Measurements from ENCODE around the gene AREG. TPM values are rescaled to one million over a fixed set of nuclear protein-coding genes. Genes with fewer than 3 reads are reported as not detected.

The AREG gene
- total RNA-seq, 1 experiment from 2014 or later = 4.5 TPM

GRCh38 chr4:74449571-74450297 is 4.8 kb downstream of the AREG start:
- intact Hi-C loops (cut with micrococcal nuclease; ENCODE audit: unreplicated experiment) = loop anchor here (2.0 to 5.0 kb wide), 4 partner anchors 75 to 173 kb away; no protein-coding TSS in a partner anchor
- TF ChIP-seq EZH2 (IDR thresholded peaks at IDR 0.05; ENCODE audit: low read depth) = no peak
- TF ChIP-seq CTCF (conservative IDR thresholded peaks at IDR 0.05) = no peak
- no TSS peak for BruUV-seq (replicated peaks)
- Histone ChIP-seq H3K4me3 (no peak overlapping the region), H4K20me1 (ENCODE audit: insufficient read depth) (no peaks in the 10 kb centered on the region), H3K9me2 (ENCODE audit: insufficient read depth) (no peaks in the 10 kb centered on the region), H3K9me3 (ENCODE audit: insufficient read depth, low read depth) (no peaks in the 10 kb centered on the region), H3K27ac (peak overlapping the region; percentile 12; the same call in 1 of the 2 replicates), H3K4me2 (no peak overlapping the region), H2AFZ (no peak overlapping the region), H3K4me1 (replicated peaks; ENCODE audit: insufficient read depth) (peaks cover 24% of the 10 kb centered on the region), H3F3A (ENCODE audit: insufficient read depth, low read depth) (no peaks in the 10 kb centered on the region), H3K79me2 (ENCODE audit: low read depth) (no peaks in the 10 kb centered on the region), H3K27me3 (ENCODE audit: insufficient read depth, low read depth) (no peaks in the 10 kb centered on the region), H3K36me3 (ENCODE audit: low read depth) (0 out of 2 replicates have a peak, but pooled peaks cover 10% of the 10 kb centered on the region)
- ChIA-PET CTCF (interaction anchor here (0.7 kb wide), 1 partner anchor 195 kb away, joined by 5 read pairs; no protein-coding TSS in a partner anchor), POLR2A (ENCODE audit: unreplicated experiment) (no interaction called here)
- peak in 1 of 2 experiments; percentile 41 for DNase-seq

GRCh38 chr4:74450298-74450683 is 5.4 kb downstream of the AREG start:
- no TSS peak for BruUV-seq (replicated peaks)
- no peak for DNase-seq
- Histone ChIP-seq H3K4me1 (replicated peaks; ENCODE audit: insufficient read depth) (peaks cover 24% of the 10 kb centered on the region), H3K4me3 (no peak overlapping the region), H3K4me2 (no peak overlapping the region), H4K20me1 (ENCODE audit: insufficient read depth) (no peaks in the 10 kb centered on the region), H3K9me3 (ENCODE audit: insufficient read depth, low read depth) (no peaks in the 10 kb centered on the region), H3K36me3 (ENCODE audit: low read depth) (0 out of 2 replicates have a peak, but pooled peaks cover 10% of the 10 kb centered on the region), H3K9me2 (ENCODE audit: insufficient read depth) (no peaks in the 10 kb centered on the region), H3K27me3 (ENCODE audit: insufficient read depth, low read depth) (no peaks in the 10 kb centered on the region), H3F3A (ENCODE audit: insufficient read depth, low read depth) (no peaks in the 10 kb centered on the region), H3K79me2 (ENCODE audit: low read depth) (no peaks in the 10 kb centered on the region), H2AFZ (no peak overlapping the region), H3K27ac (peak overlapping the region; percentile 12; the same call in 1 of the 2 replicates)
- ChIA-PET POLR2A (ENCODE audit: unreplicated experiment) (no interaction called here), CTCF (interaction anchor here (0.7 kb wide), 1 partner anchor 195 kb away, joined by 5 read pairs; no protein-coding TSS in a partner anchor)
- intact Hi-C loops (cut with micrococcal nuclease; ENCODE audit: unreplicated experiment) = loop anchor here (2.0 to 5.0 kb wide), 2 partner anchors 75 to 172 kb away; no protein-coding TSS in a partner anchor
- TF ChIP-seq CTCF (conservative IDR thresholded peaks at IDR 0.05) = no peak
- no peak for TF ChIP-seq EZH2 (IDR thresholded peaks at IDR 0.05; ENCODE audit: low read depth)

- CTCF ChIA-PET = interaction anchor here (0.6 kb wide), 1 partner anchor 38 kb away, joined by 3 read pairs; no protein-coding TSS in a partner anchor
- Histone ChIP-seq H3K27me3 (ENCODE audit: insufficient read depth, low read depth) (no peaks in the 10 kb centered on the region), H3K9me3 (ENCODE audit: insufficient read depth, low read depth) (no peaks in the 10 kb centered on the region), H3K79me2 (ENCODE audit: low read depth) (no peaks in the 10 kb centered on the region), H2AFZ (no peak overlapping the region), H3K4me2 (peak overlapping the region; percentile 6; the same call in 1 of the 2 replicates), H3K9me2 (ENCODE audit: insufficient read depth) (no peaks in the 10 kb centered on the region), H3K4me1 (replicated peaks; ENCODE audit: insufficient read depth) (peaks cover 24% of the 10 kb centered on the region), H3F3A (ENCODE audit: insufficient read depth, low read depth) (no peaks in the 10 kb centered on the region), H3K4me3 (no peak overlapping the region), H4K20me1 (ENCODE audit: insufficient read depth) (no peaks in the 10 kb centered on the region), H3K36me3 (ENCODE audit: low read depth) (0 out of 2 replicates have a peak, but pooled peaks cover 10% of the 10 kb centered on the region), H3K27ac (peak overlapping the region; percentile 63)
- POLR2A ChIA-PET (ENCODE audit: unreplicated experiment) = no interaction called here
- peak; percentile 14 to 62 for DNase-seq
- intact Hi-C loops (cut with micrococcal nuclease; ENCODE audit: unreplicated experiment) = loop anchor here (2.0 to 5.0 kb wide), 2 partner anchors 76 to 171 kb away; no protein-coding TSS in a partner anchor
- no peak for TF ChIP-seq EZH2 (IDR thresholded peaks at IDR 0.05; ENCODE audit: low read depth)
- no peak for TF ChIP-seq CTCF (conservative IDR thresholded peaks at IDR 0.05)
- BruUV-seq (replicated peaks) = no TSS peak
Measured at GRCh38 chr4:74451214-74451661, 6.3 kb downstream of the AREG start.
